NCI-H2171 treated with DMSO at 0.1 percent for 48 hours (cell line): ENCODE results near the gene ACADS.
A peak's percentile ranks its signal among the peaks of the same experiment; 100 is the strongest.

ENCODE experiments used
- DNase-seq: peaks from one replicate; lab custom pipeline; 2025; lab: John Stamatoyannopoulos, UW

Gene ACADS

GRCh38 chr12:120700886-120701285 is 24.7 kb upstream of the ACADS start:
- DNase-seq: no peak

- DNase-seq: no peak
Measured at GRCh38 chr12:120702637-120703036, 23.0 kb upstream of the ACADS start.

GRCh38 chr12:120703311-120703942 is 22.2 kb upstream of the ACADS start:
- DNase-seq: no peak

- no peak for DNase-seq
Measured at GRCh38 chr12:120705618-120706017, 20.0 kb upstream of the ACADS start.

GRCh38 chr12:120706029-120706428 is 19.6 kb upstream of the ACADS start:
- no peak for DNase-seq

- DNase-seq: no peak
Measured at GRCh38 chr12:120708651-120709050, 17.0 kb upstream of the ACADS start.

GRCh38 chr12:120710031-120710804 is 15.4 kb upstream of the ACADS start, which contains the start of gene UNC119B:
UNC119B (plus strand) TSS chr12:120710458; CDS start chr12:120710475, 17 bp downstream.
- peak; percentile 46 for DNase-seq

GRCh38 chr12:120710805-120711296 is 14.8 kb upstream of the ACADS start:
- no peak for DNase-seq

- no peak for DNase-seq
Measured at GRCh38 chr12:120711411-120711810, 14.2 kb upstream of the ACADS start.

GRCh38 chr12:120712610-120713009 is 13.0 kb upstream of the ACADS start:
- DNase-seq: no peak

GRCh38 chr12:120713861-120714482 is 11.7 kb upstream of the ACADS start:
- peak; percentile 73 for DNase-seq

- no peak for DNase-seq
Measured at GRCh38 chr12:120718055-120718454, 7.6 kb upstream of the ACADS start.

GRCh38 chr12:120719072-120719471 is 6.6 kb upstream of the ACADS start:
- DNase-seq: no peak

- DNase-seq: no peak
Measured at GRCh38 chr12:120719496-120720233, 6.0 kb upstream of the ACADS start.

- DNase-seq: peak; percentile 44
Measured at GRCh38 chr12:120720234-120720986, 5.2 kb upstream of the ACADS start.

- DNase-seq: no peak
Measured at GRCh38 chr12:120720987-120721801, 4.4 kb upstream of the ACADS start.

- DNase-seq: no peak
Measured at GRCh38 chr12:120721866-120722265, 3.8 kb upstream of the ACADS start.

GRCh38 chr12:120722784-120723183 is 2.8 kb upstream of the ACADS start:
- DNase-seq: no peak

GRCh38 chr12:120724720-120725119 is 906 bp upstream of the ACADS start:
- DNase-seq: no peak

GRCh38 chr12:120725151-120725658 is 421 bp upstream of the ACADS start:
- no peak for DNase-seq

- DNase-seq: no peak
Measured at GRCh38 chr12:120726510-120726793, 826 bp downstream of the ACADS start.
